C4-2B (cell line): Measurements from ENCODE around the gene CCHCR1.

Source experiments
- H3K27ac ChIP-seq: fragments of 450-650 bp; 2 replicates; pipeline ENCODE4 v1.5.1; 2017
- ZFX ChIP-seq: fragments of 450-650 bp; IDR thresholded peaks from 2 replicates; pipeline ENCODE4 v1.6.1; 2017
- TF ChIP-seq, protein P1 (sequence below): fragments of 450-650 bp; conservative IDR thresholded peaks from 2 replicates; pipeline ENCODE4 v1.5.1; 2017; ENCODE audit warnings: mild to moderate bottlenecking

The CCHCR1 gene, protein sequence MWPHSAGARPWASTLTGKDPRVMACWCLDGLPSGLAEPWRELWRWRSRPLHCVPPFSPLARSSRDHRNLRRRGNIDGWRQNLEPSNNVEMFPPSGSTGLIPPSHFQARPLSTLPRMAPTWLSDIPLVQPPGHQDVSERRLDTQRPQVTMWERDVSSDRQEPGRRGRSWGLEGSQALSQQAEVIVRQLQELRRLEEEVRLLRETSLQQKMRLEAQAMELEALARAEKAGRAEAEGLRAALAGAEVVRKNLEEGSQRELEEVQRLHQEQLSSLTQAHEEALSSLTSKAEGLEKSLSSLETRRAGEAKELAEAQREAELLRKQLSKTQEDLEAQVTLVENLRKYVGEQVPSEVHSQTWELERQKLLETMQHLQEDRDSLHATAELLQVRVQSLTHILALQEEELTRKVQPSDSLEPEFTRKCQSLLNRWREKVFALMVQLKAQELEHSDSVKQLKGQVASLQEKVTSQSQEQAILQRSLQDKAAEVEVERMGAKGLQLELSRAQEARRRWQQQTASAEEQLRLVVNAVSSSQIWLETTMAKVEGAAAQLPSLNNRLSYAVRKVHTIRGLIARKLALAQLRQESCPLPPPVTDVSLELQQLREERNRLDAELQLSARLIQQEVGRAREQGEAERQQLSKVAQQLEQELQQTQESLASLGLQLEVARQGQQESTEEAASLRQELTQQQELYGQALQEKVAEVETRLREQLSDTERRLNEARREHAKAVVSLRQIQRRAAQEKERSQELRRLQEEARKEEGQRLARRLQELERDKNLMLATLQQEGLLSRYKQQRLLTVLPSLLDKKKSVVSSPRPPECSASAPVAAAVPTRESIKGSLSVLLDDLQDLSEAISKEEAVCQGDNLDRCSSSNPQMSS

DNA sequence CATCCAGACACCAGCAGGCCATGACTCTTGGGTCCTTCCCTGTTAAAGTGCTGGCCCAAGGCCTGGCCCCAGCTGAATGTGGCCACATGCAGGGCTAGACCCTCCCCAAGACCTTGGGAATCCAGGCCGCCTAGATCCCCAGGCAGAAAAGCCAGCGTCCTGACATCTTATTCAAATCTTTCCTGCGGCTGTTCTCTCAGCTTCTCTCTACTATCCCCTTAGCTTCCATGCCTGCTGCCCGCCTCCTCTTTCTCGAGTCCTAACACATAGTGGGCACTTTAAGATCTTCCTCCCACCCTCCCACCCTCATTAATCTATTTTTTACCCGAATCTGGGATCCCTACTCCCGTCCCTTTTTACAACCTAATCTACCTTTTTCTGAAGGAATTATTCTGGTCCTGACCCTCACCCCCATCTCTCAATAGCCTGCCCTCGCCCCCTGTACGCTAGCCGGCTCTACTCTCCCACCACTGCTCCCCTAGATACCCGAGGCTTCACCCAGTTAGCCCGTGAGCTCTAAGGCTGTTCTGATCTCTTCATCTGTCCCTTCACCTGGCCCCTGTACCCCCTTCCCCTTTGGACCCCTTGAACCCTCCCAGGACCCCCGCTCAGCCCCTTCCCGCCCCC lies at the start of gene CCHCR1:
TSS of gene CCHCR1 (minus strand) at position 290 of the 627 bp plus-strand sequence. CDS start at position 88, 202 bp downstream.
- TF ChIP-seq, protein P1, sequence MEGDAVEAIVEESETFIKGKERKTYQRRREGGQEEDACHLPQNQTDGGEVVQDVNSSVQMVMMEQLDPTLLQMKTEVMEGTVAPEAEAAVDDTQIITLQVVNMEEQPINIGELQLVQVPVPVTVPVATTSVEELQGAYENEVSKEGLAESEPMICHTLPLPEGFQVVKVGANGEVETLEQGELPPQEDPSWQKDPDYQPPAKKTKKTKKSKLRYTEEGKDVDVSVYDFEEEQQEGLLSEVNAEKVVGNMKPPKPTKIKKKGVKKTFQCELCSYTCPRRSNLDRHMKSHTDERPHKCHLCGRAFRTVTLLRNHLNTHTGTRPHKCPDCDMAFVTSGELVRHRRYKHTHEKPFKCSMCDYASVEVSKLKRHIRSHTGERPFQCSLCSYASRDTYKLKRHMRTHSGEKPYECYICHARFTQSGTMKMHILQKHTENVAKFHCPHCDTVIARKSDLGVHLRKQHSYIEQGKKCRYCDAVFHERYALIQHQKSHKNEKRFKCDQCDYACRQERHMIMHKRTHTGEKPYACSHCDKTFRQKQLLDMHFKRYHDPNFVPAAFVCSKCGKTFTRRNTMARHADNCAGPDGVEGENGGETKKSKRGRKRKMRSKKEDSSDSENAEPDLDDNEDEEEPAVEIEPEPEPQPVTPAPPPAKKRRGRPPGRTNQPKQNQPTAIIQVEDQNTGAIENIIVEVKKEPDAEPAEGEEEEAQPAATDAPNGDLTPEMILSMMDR: no peak
- TF ChIP-seq ZFX: no peak
- peak within 1 kb of the TSS; percentile 78 for H3K27ac ChIP-seq

DNA sequence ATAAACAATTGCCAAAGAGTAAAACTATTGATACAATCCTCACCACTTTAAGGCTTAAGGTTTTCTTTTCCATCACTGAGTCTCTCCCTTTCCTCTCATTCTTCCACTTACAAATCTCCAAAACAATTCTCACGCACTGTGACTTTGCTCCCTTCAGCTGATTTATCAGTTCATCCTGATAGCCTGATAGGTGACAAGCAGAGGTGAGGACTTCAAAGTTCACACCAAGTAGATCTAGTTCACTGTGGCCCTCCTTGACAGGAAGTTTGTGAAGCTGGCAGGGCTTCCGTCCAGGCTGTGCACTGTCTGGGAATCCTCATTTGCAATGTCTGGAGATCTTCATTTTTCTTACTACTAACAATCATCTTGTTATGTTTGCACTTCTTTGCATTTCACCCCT lies 48.0 kb upstream of the CCHCR1 start:
- no peak for TF ChIP-seq ZFX
- TF ChIP-seq, protein P1: no peak
- no peak overlapping the region for H3K27ac ChIP-seq

DNA sequence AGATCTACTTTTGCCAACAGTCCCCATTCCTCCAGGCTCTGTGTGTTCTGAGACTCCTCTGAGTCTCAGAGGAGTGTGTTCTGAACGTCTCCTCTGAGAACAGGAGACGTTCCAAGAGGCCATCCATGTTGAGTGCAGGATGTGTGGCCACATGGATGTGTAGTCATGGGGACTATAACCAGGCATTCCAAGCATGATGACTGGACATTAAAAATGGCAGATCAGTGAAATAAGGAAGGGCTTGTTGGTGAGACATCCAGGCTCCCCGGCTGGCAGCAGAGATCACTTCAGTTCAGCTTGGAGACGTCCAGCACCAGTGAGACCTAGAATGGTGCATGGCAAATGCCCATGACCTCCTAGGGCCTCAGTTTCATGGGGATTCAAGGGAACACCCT lies 47.1 kb upstream of the CCHCR1 start:
- peak overlapping the region; percentile 68 for H3K27ac ChIP-seq
- TF ChIP-seq ZFX: no peak
- TF ChIP-seq, protein P1: no peak

DNA sequence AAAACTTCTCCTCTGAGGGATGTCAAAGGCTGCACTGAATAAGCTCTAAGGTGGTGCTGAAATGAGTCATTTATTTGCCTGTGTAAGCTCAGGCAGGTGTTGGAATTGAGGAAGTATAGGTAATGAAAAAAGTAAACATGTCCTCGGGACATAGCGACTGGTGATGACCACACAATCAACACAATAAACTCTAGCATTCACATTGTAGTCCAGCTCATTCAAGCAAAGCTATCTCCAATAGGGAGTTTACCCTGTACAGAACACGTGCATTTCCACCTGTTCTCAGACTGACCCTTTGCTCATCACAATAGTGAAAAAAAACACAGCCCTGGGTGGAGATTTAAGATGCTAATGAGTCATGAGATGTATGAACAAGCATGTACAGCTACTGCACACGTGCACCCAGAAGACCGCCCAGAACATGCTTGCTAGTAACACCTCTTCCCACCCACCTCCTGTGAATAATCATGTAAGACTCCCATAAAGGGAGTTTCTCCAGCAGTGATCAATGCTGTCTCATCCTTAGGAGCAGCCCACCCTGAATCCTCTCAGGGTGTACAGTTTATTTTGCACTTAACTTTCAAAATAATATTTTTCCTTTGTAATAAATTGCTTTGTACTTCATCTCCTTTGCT lies 45.9 kb upstream of the CCHCR1 start:
- TF ChIP-seq ZFX: no peak
- TF ChIP-seq, protein P1: no peak
- H3K27ac ChIP-seq: peak overlapping the region; percentile 68; the same call in 1 of the 2 replicates

DNA sequence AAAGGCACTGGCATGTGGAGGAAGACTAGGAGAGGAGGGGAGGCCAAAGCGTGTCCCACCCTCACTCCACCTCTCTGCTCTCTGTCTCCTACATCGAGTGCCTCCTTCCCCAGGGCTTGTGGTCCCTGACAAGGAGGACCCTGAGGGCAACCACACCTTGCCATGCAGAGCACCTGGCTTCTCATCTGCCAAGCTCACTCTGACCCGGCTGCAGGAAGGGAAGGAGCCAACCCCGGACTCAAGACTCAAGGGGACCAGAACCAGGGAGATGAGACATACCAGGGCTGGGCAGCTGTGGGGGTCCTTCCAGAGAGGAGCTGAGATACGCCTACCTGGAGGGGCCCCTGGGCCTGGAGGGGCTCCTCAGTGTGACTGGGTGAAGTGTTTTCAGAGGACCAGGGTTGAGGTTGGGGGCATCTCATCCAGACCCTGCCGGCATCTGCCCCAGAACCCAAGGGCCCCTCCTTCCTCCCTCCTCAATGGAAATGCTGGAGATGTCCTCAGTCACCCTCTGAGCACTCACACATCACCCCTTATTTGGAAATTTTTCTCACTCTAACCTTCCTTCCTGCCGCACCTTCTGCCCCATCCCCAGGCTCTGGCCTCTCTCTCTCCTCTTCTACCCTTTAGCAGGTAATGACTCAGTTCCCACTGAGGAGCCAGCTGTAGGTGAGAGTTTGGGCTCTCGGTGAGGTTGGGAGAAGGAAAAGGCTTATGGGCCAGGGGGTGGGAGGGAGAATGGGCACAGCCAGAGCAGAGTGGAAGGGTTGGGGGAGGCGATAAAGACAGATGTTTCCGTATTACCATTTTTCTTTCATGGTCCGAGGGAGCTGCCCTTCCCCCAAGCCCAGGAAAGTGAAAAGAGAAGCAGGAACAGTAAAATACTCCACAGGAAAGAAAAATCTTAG lies 44.9 kb upstream of the CCHCR1 start:
- TF ChIP-seq, protein P1: no peak
- TF ChIP-seq ZFX: no peak
- peak overlapping the region; percentile 75 for H3K27ac ChIP-seq

DNA sequence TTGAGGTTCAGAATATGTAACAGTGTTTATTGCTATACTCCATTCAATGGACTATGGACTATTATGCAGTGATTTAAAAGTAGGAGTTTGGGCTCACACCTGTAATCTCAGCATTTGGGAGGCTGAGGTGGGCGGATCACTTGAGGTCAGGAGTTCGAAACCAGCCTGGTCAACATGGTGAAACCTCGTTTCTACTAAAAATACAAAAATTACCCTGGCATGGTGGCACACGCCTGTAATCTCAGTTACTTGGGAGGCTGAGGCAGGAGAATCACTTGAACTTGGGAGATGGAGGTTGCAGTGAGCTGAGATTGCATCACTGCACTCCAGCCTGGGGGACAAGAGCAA lies 41.5 kb upstream of the CCHCR1 start:
- peak overlapping the region; percentile 82; the same call in 1 of the 2 replicates for H3K27ac ChIP-seq
